Panc1 (cell line): Measurements from ENCODE around the gene LRP11. TPM values are rescaled to one million over a fixed set of nuclear protein-coding genes. Genes with fewer than 3 reads are reported as not detected.
A peak's percentile ranks its signal among the peaks of the same experiment; 100 is the strongest.

Experiments used
- ATAC-seq: fragments of 200-7000 bp; cut with Tn5 transposase; 2 replicates; pipeline ENCODE4 v1.9.1; 2020; ENCODE audit warnings: mild to moderate bottlenecking, moderate library complexity
- BruUV-seq: library from RNA; stranded (reverse); fragments of 400-500 nt; replicated peaks from 2 replicates; lab custom pipeline; 2021; lab: Mats Ljungman, UMichigan
- CTCF ChIA-PET: fragments of 300-600 bp; sonication (Branson Sonifier 250); formaldehyde crosslinking; loops from one replicate; lab custom pipeline; 2022; ENCODE audit warnings: antibody characterized with exemption; lab: Charles Lee
- POLR2A ChIA-PET: fragments of 300-600 bp; sonication (Branson Sonifier 250); formaldehyde crosslinking; loops from one replicate; lab custom pipeline; 2022; ENCODE audit warnings: antibody characterized with exemption; lab: Charles Lee
- DNase-seq: peaks from one replicate; pipeline ENCODE4 v3.0.0-alpha.2; 2010; ENCODE audit warnings: low read depth, low spot score
- H3K27ac ChIP-seq: 2 replicates; pipeline ENCODE4 v1.5.1; 2011; ENCODE audit warnings: mild to moderate bottlenecking, low read length, inconsistent platforms
- H3K27me3 ChIP-seq: fragments of 200-500 bp; sonication (Bioruptor generic); 2 replicates; pipeline ENCODE4 v1.6.0; 2014; ENCODE audit warnings: low read length, inconsistent platforms; ENCODE audit not compliant: control insufficient read depth, insufficient read depth
- H3K36me3 ChIP-seq: fragments of 200-500 bp; sonication (Bioruptor generic); 2 replicates; pipeline ENCODE4 v1.5.1; 2014; ENCODE audit warnings: inconsistent platforms, mild to moderate bottlenecking, low read length, moderate library complexity; ENCODE audit not compliant: control insufficient read depth, insufficient read depth
- H3K4me1 ChIP-seq: 2 replicates; pipeline ENCODE4 v1.5.1; 2011; ENCODE audit warnings: inconsistent platforms, mild to moderate bottlenecking, low read length, moderate library complexity; ENCODE audit not compliant: control insufficient read depth, insufficient read depth
- H3K4me3 ChIP-seq, 2 experiments: 2 replicates each; pipeline ENCODE4 v1.5.1; 2011 to 2012; ENCODE audit warnings: low read depth in 2 of 2, low read length in 2 of 2, mild to moderate bottlenecking in 2 of 2, inconsistent platforms in 1 of 2, moderate library complexity in 1 of 2
- H3K9me3 ChIP-seq: fragments of 200-500 bp; sonication (Bioruptor generic); 2 replicates; pipeline ENCODE4 v1.5.1; 2014; ENCODE audit warnings: low read depth, mild to moderate bottlenecking, inconsistent platforms, low read length, moderate library complexity; ENCODE audit not compliant: control insufficient read depth, insufficient read depth
- CTCF ChIP-seq: fragments of 450-650 bp; IDR thresholded peaks from 2 replicates; pipeline ENCODE4 v1.5.1; 2017; ENCODE audit warnings: mild to moderate bottlenecking
- POLR2AphosphoS5 ChIP-seq: IDR thresholded peaks from 2 replicates; pipeline ENCODE4 v1.6.1; 2012; ENCODE audit warnings: mild to moderate bottlenecking, low read depth, low read length, moderate library complexity
- REST ChIP-seq, 2 experiments: IDR thresholded peaks; 2 replicates each; pipeline ENCODE4 v1.6.1; 2011 to 2012; ENCODE audit warnings: low read depth in 2 of 2, control low read depth in 1 of 2, low read length in 1 of 2, mild to moderate bottlenecking in 1 of 2, moderate library complexity in 1 of 2; ENCODE audit not compliant: insufficient read depth in 1 of 2
- SIN3A ChIP-seq: IDR thresholded peaks from 2 replicates; pipeline ENCODE4 v1.6.1; 2012; ENCODE audit warnings: low read depth, mild to moderate bottlenecking, low read length, moderate library complexity, borderline replicate concordance; ENCODE audit not compliant: insufficient read depth
- TCF7L2 ChIP-seq: IDR thresholded peaks from 2 replicates; pipeline ENCODE4 v1.6.1; 2011; ENCODE audit warnings: mild to moderate bottlenecking, low read depth, low read length, inconsistent platforms
- in situ Hi-C: cut with HindIII; loops from 2 replicates; pipeline ENCODE4 v1.10.0; 2016; ENCODE audit warnings: low sequenced_read_pairs, low pct_unique_long_range_greater_than_20kb
- intact Hi-C: fragments of 100-400 bp; cut with micrococcal nuclease; formaldehyde crosslinking; loops from one replicate; pipeline ENCODE4 v1.10.0; 2022; ENCODE audit not compliant: unreplicated experiment
- total RNA-seq: library from RNA; stranded (reverse); gene quantifications from one replicate; pipeline ENCODE4 v1.2.1, GENCODE V29; 2021; ENCODE audit not compliant: unreplicated experiment

The LRP11 gene
- total RNA-seq, 1 experiment from 2014 or later = 151 TPM

GRCh38 chr6:149884215-149884614 is 20.1 kb upstream of the LRP11 start:
- intact Hi-C loops (no loop called here), in situ Hi-C loops (no loop called here)
- no peak overlapping the region for H3K4me3 ChIP-seq
- H3K9me3 ChIP-seq = no peaks in the 10 kb centered on the region
- no peak overlapping the region for H3K27ac ChIP-seq
- ATAC-seq = peak; percentile 71; the same call in 1 of the 2 replicates
- no peak for DNase-seq
- no peaks in the 10 kb centered on the region for H3K27me3 ChIP-seq
- H3K36me3 ChIP-seq = no peaks in the 10 kb centered on the region
- ChIA-PET CTCF (no interaction called here), POLR2A (no interaction called here)
- TF ChIP-seq CTCF (no peak), SIN3A (no peak), REST (IDR thresholded peaks at IDR 0.05; ENCODE audit: insufficient read depth in 1 of 2, low read depth in 2 of 2, low read length in 1 of 2) (no peak), POLR2AphosphoS5 (no peak), TCF7L2 (no peak)
- H3K4me1 ChIP-seq = no peaks in the 10 kb centered on the region
- no TSS peak for BruUV-seq

GRCh38 chr6:149881860-149882259 is 17.7 kb upstream of the LRP11 start:
- POLR2A ChIA-PET = no interaction called here
- no peaks in the 10 kb centered on the region for H3K4me1 ChIP-seq
- no peaks in the 10 kb centered on the region for H3K36me3 ChIP-seq
- intact Hi-C loops = no loop called here
- no TSS peak for BruUV-seq
- no peak for DNase-seq
- no peaks in the 10 kb centered on the region for H3K9me3 ChIP-seq
- no peaks in the 10 kb centered on the region for H3K27me3 ChIP-seq
- ATAC-seq = no peak
- in situ Hi-C loops = no loop called here
- CTCF ChIA-PET = interaction anchor here (0.7 kb wide), 1 partner anchor 12 kb away, joined by 3 read pairs; no protein-coding TSS in a partner anchor
- no peak overlapping the region for H3K27ac ChIP-seq
- TF ChIP-seq CTCF (no peak), REST (IDR thresholded peaks at IDR 0.05; ENCODE audit: insufficient read depth in 1 of 2, low read depth in 2 of 2, low read length in 1 of 2) (no peak), SIN3A (no peak), TCF7L2 (no peak), POLR2AphosphoS5 (no peak)
- no peak overlapping the region for H3K4me3 ChIP-seq
